RPMI7951 (cell line): ENCODE measurements around the gene LRRC14B. TPM values are rescaled to one million over a fixed set of nuclear protein-coding genes. Genes with fewer than 3 reads are reported as not detected.
"Not testable (repeated sequence)": the region's sequence is repeated elsewhere in the genome, so short reads cannot be mapped to it uniquely, and the experiment has no call there.

Experiments
- DNase-seq: peaks from one replicate; pipeline ENCODE4 v3.0.0-alpha.2; 2012; ENCODE audit warnings: low read depth
- total RNA-seq: library from RNA; depleted of rRNA; stranded (reverse); fragments of >200 nt; shearing (Covaris generic); gene quantifications from 2 replicates; pipeline ENCODE4 v1.2.3, GENCODE V29; 2014

Gene LRRC14B
- total RNA-seq, 1 experiment from 2014 or later: not detected

- no peak for DNase-seq
These were observed 15.7 kb downstream of the LRRC14B start for GRCh38 chr5:206927-207536.

- DNase-seq: no peak
These were observed 16.3 kb downstream of the LRRC14B start for GRCh38 chr5:207599-207998.

GRCh38 chr5:208449-209114 is 17.3 kb downstream of the LRRC14B start:
- DNase-seq: no peak

GRCh38 chr5:213803-214395 is 22.6 kb downstream of the LRRC14B start:
- no peak for DNase-seq

GRCh38 chr5:215256-215655 is 24.0 kb downstream of the LRRC14B start:
- DNase-seq: peak; percentile 63

- not testable (repeated sequence) for DNase-seq
These were observed 24.8 kb downstream of the LRRC14B start for GRCh38 chr5:216076-216475.

- DNase-seq: peak; percentile 82
These were observed 26.5 kb downstream of the LRRC14B start, which contains the start of the genes CCDC127 and SDHA for GRCh38 chr5:217494-218456. CCDC127 (minus strand) TSS chr5:218153; CDS start chr5:216849, 1,304 bp downstream. SDHA (plus strand) TSS chr5:218320; CDS start chr5:218356, 36 bp downstream.

- peak; percentile 38 for DNase-seq
These were observed 27.4 kb downstream of the LRRC14B start for GRCh38 chr5:218457-219291.

GRCh38 chr5:219460-219863 is 28.2 kb downstream of the LRRC14B start:
- peak; percentile 50 for DNase-seq

GRCh38 chr5:219991-220390 is 28.7 kb downstream of the LRRC14B start:
- peak; percentile 24 for DNase-seq

- DNase-seq: not testable (repeated sequence)
These were observed 31.8 kb downstream of the LRRC14B start for GRCh38 chr5:222951-223715.

- no peak for DNase-seq
These were observed 32.5 kb downstream of the LRRC14B start for GRCh38 chr5:223791-224190.

- no peak for DNase-seq
These were observed 34.0 kb downstream of the LRRC14B start for GRCh38 chr5:225334-225733.

GRCh38 chr5:227375-227774 is 36.1 kb downstream of the LRRC14B start:
- not testable (repeated sequence) for DNase-seq

- no peak for DNase-seq
These were observed 37.6 kb downstream of the LRRC14B start for GRCh38 chr5:228886-229285.

- no peak for DNase-seq
These were observed 39.4 kb downstream of the LRRC14B start for GRCh38 chr5:230711-231110.

GRCh38 chr5:231661-232060 is 40.4 kb downstream of the LRRC14B start:
- DNase-seq: no peak

GRCh38 chr5:233426-233825 is 42.1 kb downstream of the LRRC14B start:
- DNase-seq: not testable (repeated sequence)

- no peak for DNase-seq
These were observed 43.2 kb downstream of the LRRC14B start for GRCh38 chr5:234450-234849.

GRCh38 chr5:235527-235926 is 44.2 kb downstream of the LRRC14B start:
- DNase-seq: not testable (repeated sequence)
